ENCODE data around the gene PRKG1. TPM values are rescaled to one million over a fixed set of nuclear protein-coding genes. Genes with fewer than 3 reads are reported as not detected.

The PRKG1 gene
- total RNA-seq, 4 donors from 2014 or later: 1.2 to 6.5 (median 2.7) TPM

DNA sequence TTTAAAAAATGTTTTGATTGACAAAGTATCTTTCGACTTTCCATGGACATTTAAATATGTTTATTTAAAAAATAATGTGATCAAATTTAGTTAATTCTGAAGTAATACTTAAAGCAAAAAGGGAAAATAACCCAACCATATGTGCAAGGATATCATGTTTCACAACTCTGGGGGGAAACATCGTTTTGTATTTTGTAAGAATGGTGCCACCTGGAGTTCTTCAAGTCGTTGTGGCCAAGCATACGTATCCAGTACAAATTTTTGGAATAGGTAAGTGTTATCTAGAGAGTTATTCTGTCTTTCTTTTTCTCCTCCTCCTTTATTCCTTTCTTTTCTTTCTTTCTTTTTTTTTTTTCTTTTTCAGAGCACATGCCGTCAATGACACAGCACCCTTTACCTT is 801.3 kb downstream of the PRKG1 start:
- WGBS: 85% methylated on average over 5 of the region's 5 CpGs

DNA sequence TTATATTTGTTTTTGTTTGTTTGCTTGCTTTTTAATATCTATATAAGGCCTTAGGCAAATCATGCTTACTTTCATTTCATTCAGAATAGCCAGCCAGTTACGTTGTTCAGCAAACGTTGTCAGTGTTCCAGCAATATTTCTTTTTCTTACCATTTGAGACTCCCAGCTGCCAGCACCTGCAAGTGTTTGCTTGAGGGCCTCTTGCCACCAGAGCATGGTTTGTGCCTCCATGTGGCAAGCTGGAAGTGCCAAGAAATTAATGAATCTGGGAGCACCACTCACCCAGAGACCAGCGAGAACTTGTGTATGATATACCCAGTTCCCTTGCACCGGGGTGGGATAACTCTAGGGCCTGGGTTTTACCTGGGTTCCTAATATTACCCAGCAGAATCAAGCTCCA is 802.2 kb downstream of the PRKG1 start:
- Histone ChIP-seq H3K27ac (no peak overlapping the region), H3K36me3 (no peaks in the 10 kb centered on the region), H3K9me3 (peaks cover 4% of the 10 kb centered on the region), H3K4me1 (peaks cover 5% of the 10 kb centered on the region), H3K4me3 (no peak overlapping the region), H3K27me3 (no peaks in the 10 kb centered on the region)
- no peak for DNase-seq (ENCODE audit: low spot score in 2 of 2)
- TF ChIP-seq, protein P1, sequence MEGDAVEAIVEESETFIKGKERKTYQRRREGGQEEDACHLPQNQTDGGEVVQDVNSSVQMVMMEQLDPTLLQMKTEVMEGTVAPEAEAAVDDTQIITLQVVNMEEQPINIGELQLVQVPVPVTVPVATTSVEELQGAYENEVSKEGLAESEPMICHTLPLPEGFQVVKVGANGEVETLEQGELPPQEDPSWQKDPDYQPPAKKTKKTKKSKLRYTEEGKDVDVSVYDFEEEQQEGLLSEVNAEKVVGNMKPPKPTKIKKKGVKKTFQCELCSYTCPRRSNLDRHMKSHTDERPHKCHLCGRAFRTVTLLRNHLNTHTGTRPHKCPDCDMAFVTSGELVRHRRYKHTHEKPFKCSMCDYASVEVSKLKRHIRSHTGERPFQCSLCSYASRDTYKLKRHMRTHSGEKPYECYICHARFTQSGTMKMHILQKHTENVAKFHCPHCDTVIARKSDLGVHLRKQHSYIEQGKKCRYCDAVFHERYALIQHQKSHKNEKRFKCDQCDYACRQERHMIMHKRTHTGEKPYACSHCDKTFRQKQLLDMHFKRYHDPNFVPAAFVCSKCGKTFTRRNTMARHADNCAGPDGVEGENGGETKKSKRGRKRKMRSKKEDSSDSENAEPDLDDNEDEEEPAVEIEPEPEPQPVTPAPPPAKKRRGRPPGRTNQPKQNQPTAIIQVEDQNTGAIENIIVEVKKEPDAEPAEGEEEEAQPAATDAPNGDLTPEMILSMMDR (IDR thresholded peaks at IDR 0.05): no peak
- TF ChIP-seq EP300 (IDR thresholded peaks at IDR 0.05) (no peak), POLR2AphosphoS5 (IDR thresholded peaks at IDR 0.05) (no peak), POLR2A (IDR thresholded peaks at IDR 0.05) (no peak)
- 32% methylated on average over 4 of the region's 4 CpGs for WGBS

More for the DNA sequence above, 801.3 kb downstream of the PRKG1 start:
- no peaks in the 10 kb centered on the region for H3K9me3 ChIP-seq
- no peak overlapping the region for H3K4me3 ChIP-seq
- no peak for DNase-seq (ENCODE audit: low spot score in 2 of 2)
- TF ChIP-seq EP300 (IDR thresholded peaks at IDR 0.05) (no peak), POLR2A (IDR thresholded peaks at IDR 0.05) (no peak), POLR2AphosphoS5 (IDR thresholded peaks at IDR 0.05) (no peak)
- TF ChIP-seq, protein P1 (IDR thresholded peaks at IDR 0.05): no peak
- H3K4me1 ChIP-seq: peaks cover 5% of the 10 kb centered on the region
- H3K27ac ChIP-seq: no peak overlapping the region
- no peaks in the 10 kb centered on the region for H3K36me3 ChIP-seq
- H3K27me3 ChIP-seq: no peaks in the 10 kb centered on the region

DNA sequence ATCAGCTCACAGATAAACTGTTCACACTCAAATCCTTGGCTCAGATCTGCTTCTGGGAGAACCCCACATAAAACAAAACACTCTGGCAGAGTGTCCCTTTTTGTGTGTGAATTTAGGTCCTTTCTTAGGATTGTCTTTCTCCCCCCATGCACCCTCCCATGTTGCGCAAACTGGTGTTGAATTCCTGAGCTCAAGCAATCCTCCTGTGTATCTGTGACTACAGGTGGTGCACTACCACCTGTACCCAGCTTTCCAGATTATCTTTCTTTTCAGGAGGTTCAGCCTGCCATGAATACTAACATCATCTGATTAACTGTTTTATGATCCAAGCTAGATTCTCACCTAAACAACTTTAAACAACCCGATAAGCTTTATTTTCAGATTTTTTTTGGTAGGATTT is 802.7 kb downstream of the PRKG1 start:
- Histone ChIP-seq H3K27me3 (no peaks in the 10 kb centered on the region), H3K4me3 (no peak overlapping the region), H3K9me3 (peaks cover 4% of the 10 kb centered on the region), H3K4me1 (peaks cover 5% of the 10 kb centered on the region), H3K27ac (no peak overlapping the region), H3K36me3 (no peaks in the 10 kb centered on the region)
- DNase-seq (ENCODE audit: low spot score in 2 of 2): no peak
- TF ChIP-seq POLR2A (IDR thresholded peaks at IDR 0.05) (no peak), POLR2AphosphoS5 (IDR thresholded peaks at IDR 0.05) (no peak), EP300 (IDR thresholded peaks at IDR 0.05) (no peak)
- TF ChIP-seq, protein P1 (IDR thresholded peaks at IDR 0.05): no peak
- WGBS: 90% methylated on average over 2 of the region's 2 CpGs

GRCh38 chr10:51877636-51878035 is 803.3 kb downstream of the PRKG1 start:
- TF ChIP-seq POLR2AphosphoS5 (IDR thresholded peaks at IDR 0.05) (no peak), POLR2A (IDR thresholded peaks at IDR 0.05) (no peak), EP300 (IDR thresholded peaks at IDR 0.05) (no peak)
- TF ChIP-seq, protein P1 (IDR thresholded peaks at IDR 0.05): no peak
- H3K27ac ChIP-seq: no peak overlapping the region
- no peaks in the 10 kb centered on the region for H3K27me3 ChIP-seq
- no peaks in the 10 kb centered on the region for H3K36me3 ChIP-seq
- no peak for DNase-seq (ENCODE audit: low spot score in 2 of 2)
- H3K9me3 ChIP-seq: peaks cover 4% of the 10 kb centered on the region
- H3K4me3 ChIP-seq: no peak overlapping the region
- H3K4me1 ChIP-seq: peaks cover 5% of the 10 kb centered on the region
- WGBS: 91% methylated on average over 1 of the region's 1 CpG

GRCh38 chr10:51878695-51879094 is 804.4 kb downstream of the PRKG1 start:
- no peak for DNase-seq (ENCODE audit: low spot score in 2 of 2)
- no peak for TF ChIP-seq EP300 (IDR thresholded peaks at IDR 0.05)
- TF ChIP-seq, protein P1 (IDR thresholded peaks at IDR 0.05): no peak
- TF ChIP-seq POLR2AphosphoS5 (IDR thresholded peaks at IDR 0.05): no peak
- no peak for TF ChIP-seq POLR2A (IDR thresholded peaks at IDR 0.05)
- Histone ChIP-seq H3K27me3 (no peaks in the 10 kb centered on the region), H3K4me1 (peaks cover 5% of the 10 kb centered on the region), H3K4me3 (no peak overlapping the region), H3K9me3 (peaks cover 4% of the 10 kb centered on the region), H3K36me3 (no peaks in the 10 kb centered on the region), H3K27ac (peak overlapping the region; percentile 25)
